Measurements from ENCODE around the gene RASGRP4. TPM values are rescaled to one million over a fixed set of nuclear protein-coding genes. Genes with fewer than 3 reads are reported as not detected.
A peak's percentile ranks its signal among the peaks of the same experiment; 100 is the strongest.

The RASGRP4 gene
- total and polyA plus RNA-seq, 10 of the 15 experiments (the other 5 are each of a cell fraction or from before 2014, with no cell fraction given): 0.24 to 7.4 (median 3.3) TPM

DNA sequence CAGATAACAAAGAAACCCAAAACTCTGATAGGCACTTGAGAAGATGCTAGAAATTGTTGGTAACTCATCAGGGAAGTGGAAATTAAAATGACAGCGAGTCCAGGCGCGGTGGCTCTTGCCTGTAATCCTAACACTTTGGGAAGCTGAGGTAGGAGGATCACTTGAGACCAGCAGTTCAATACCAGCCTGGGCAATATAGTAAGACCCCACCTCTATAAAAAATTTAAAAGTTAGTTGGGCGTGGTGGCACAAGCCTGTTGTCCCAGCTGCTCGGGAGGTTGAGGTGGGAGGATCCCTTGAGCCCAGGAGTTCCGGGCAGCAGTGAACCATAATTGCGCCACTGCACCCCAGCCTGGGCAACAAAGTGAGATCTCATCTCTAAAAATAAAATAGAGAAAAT is 4.9 kb upstream of the RASGRP4 start:
- DNase-seq (ENCODE audit: low read depth, low spot score) (no peak), FAIRE-seq (no peak), ATAC-seq (no peak)
- in situ Hi-C loops (cut with MboI): no loop called here
- H3K4me1 ChIP-seq (ENCODE audit: control insufficient read depth, insufficient read depth, low read length): peaks cover 13% of the 10 kb centered on the region
- H3K4me2 ChIP-seq (ENCODE audit: control insufficient read depth, insufficient read depth): no peak overlapping the region
- H3K36me3 ChIP-seq (ENCODE audit: control insufficient read depth in 2 of 2, insufficient read depth in 2 of 2, low read length in 1 of 2): no peaks in the 10 kb centered on the region
- intact Hi-C loops (cut with micrococcal nuclease; ENCODE audit: unreplicated experiment): no loop called here
- BruUV-seq (replicated peaks): no TSS peak
- no peak overlapping the region for H3K27ac ChIP-seq (ENCODE audit: control insufficient read depth, insufficient read depth)
- SMC1A ChIA-PET (ENCODE audit: uncharacterized antibody, unreplicated experiment): no interaction called here
- H3K4me3 ChIP-seq: no peak overlapping the region
- RAD21 ChIA-PET (ENCODE audit: unreplicated experiment): no interaction called here
- POLR2A ChIA-PET: no interaction called here
- no peaks in the 10 kb centered on the region for H3K79me2 ChIP-seq (ENCODE audit: control insufficient read depth, insufficient read depth, low read length)
- no peaks in the 10 kb centered on the region for H3K27me3 ChIP-seq (replicated peaks in 1 of 2; ENCODE audit: control insufficient read depth in 2 of 2, insufficient read depth in 2 of 2, low read length in 1 of 2)
- H3K9me3 ChIP-seq (replicated peaks; ENCODE audit: control insufficient read depth, insufficient read depth, low read length): no peaks in the 10 kb centered on the region
- H4K20me1 ChIP-seq (ENCODE audit: control insufficient read depth, insufficient read depth): no peaks in the 10 kb centered on the region
- 60% methylated on average over 7 of the region's 7 CpGs for WGBS (ENCODE audit: insufficient coverage, insufficient replicate concordance, low lambda C conversion rate, missing lambda C conversion rate)
- CTCF ChIA-PET: interaction anchor here (1.1 kb wide), 1 partner anchor 113 kb away, joined by 3 read pairs; no protein-coding TSS in a partner anchor
- TF ChIP-seq RELA (IDR thresholded peaks at IDR 0.05; ENCODE audit: borderline replicate concordance, partially characterized antibody) (no peak), BACH1 (IDR thresholded peaks at IDR 0.05; ENCODE audit: borderline replicate concordance) (no peak), RB1 (IDR thresholded peaks at IDR 0.05; ENCODE audit: borderline replicate concordance) (no peak), NBN (IDR thresholded peaks at IDR 0.05) (no peak), ZZZ3 (IDR thresholded peaks at IDR 0.05; ENCODE audit: control insufficient read depth, insufficient read length, low read depth) (no peak)
- no peak overlapping the region for H3K9ac ChIP-seq (ENCODE audit: control insufficient read depth, insufficient read depth, low read length)
- H2AFZ ChIP-seq (ENCODE audit: control insufficient read depth, low read depth, low read length): no peak overlapping the region

DNA sequence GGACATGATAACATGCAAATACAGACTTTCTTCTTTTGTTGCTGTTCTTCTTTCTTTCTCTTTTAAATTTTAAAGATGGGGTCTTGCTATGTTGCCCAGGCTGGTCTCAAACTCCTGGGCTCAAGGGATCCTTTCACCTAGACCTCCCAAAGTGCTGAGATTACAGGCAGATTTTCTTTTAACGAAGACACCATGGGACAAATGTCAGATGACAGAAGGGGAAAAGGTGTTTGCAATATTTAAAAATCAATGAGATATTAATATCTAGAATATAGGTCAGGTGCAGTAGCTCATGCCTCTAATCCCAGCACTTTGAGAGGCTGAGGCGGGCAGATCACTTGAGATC is 3.8 kb upstream of the RASGRP4 start:
- Histone ChIP-seq H3K9me3 (replicated peaks; ENCODE audit: control insufficient read depth, insufficient read depth, low read length) (no peaks in the 10 kb centered on the region), H3K79me2 (ENCODE audit: control insufficient read depth, insufficient read depth, low read length) (no peaks in the 10 kb centered on the region), H3K36me3 (ENCODE audit: control insufficient read depth in 2 of 2, insufficient read depth in 2 of 2, low read length in 1 of 2) (no peaks in the 10 kb centered on the region), H2AFZ (ENCODE audit: control insufficient read depth, low read depth, low read length) (no peak overlapping the region), H3K4me3 (no peak overlapping the region), H3K27ac (ENCODE audit: control insufficient read depth, insufficient read depth) (no peak overlapping the region), H3K4me2 (ENCODE audit: control insufficient read depth, insufficient read depth) (no peak overlapping the region), H3K4me1 (ENCODE audit: control insufficient read depth, insufficient read depth, low read length) (peaks cover 16% of the 10 kb centered on the region), H3K27me3 (replicated peaks in 1 of 2; ENCODE audit: control insufficient read depth in 2 of 2, insufficient read depth in 2 of 2, low read length in 1 of 2) (no peaks in the 10 kb centered on the region), H4K20me1 (ENCODE audit: control insufficient read depth, insufficient read depth) (no peaks in the 10 kb centered on the region), H3K9ac (ENCODE audit: control insufficient read depth, insufficient read depth, low read length) (no peak overlapping the region)
- POLR2A ChIA-PET: no interaction called here
- DNase-seq (ENCODE audit: low read depth, low spot score) (no peak), FAIRE-seq (no peak), ATAC-seq (no peak)
- CTCF ChIA-PET: no interaction called here
- 46% methylated on average over 2 of the region's 2 CpGs for WGBS (ENCODE audit: insufficient coverage, insufficient replicate concordance, low lambda C conversion rate, missing lambda C conversion rate)
- TF ChIP-seq EZH2 (IDR thresholded peaks at IDR 0.05; ENCODE audit: borderline replicate concordance, control insufficient read depth, low read depth, low read length) (no peak), CBFB (IDR thresholded peaks at IDR 0.05; ENCODE audit: low read depth) (no peak), IKZF2 (IDR thresholded peaks at IDR 0.05) (no peak)
- TF ChIP-seq, protein P1, sequence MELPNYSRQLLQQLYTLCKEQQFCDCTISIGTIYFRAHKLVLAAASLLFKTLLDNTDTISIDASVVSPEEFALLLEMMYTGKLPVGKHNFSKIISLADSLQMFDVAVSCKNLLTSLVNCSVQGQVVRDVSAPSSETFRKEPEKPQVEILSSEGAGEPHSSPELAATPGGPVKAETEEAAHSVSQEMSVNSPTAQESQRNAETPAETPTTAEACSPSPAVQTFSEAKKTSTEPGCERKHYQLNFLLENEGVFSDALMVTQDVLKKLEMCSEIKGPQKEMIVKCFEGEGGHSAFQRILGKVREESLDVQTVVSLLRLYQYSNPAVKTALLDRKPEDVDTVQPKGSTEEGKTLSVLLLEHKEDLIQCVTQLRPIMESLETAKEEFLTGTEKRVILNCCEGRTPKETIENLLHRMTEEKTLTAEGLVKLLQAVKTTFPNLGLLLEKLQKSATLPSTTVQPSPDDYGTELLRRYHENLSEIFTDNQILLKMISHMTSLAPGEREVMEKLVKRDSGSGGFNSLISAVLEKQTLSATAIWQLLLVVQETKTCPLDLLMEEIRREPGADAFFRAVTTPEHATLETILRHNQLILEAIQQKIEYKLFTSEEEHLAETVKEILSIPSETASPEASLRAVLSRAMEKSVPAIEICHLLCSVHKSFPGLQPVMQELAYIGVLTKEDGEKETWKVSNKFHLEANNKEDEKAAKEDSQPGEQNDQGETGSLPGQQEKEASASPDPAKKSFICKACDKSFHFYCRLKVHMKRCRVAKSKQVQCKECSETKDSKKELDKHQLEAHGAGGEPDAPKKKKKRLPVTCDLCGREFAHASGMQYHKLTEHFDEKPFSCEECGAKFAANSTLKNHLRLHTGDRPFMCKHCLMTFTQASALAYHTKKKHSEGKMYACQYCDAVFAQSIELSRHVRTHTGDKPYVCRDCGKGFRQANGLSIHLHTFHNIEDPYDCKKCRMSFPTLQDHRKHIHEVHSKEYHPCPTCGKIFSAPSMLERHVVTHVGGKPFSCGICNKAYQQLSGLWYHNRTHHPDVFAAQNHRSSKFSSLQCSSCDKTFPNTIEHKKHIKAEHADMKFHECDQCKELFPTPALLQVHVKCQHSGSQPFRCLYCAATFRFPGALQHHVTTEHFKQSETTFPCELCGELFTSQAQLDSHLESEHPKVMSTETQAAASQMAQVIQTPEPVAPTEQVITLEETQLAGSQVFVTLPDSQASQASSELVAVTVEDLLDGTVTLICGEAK (IDR thresholded peaks at IDR 0.05; ENCODE audit: borderline replicate concordance): no peak
- TF ChIP-seq, protein P2, sequence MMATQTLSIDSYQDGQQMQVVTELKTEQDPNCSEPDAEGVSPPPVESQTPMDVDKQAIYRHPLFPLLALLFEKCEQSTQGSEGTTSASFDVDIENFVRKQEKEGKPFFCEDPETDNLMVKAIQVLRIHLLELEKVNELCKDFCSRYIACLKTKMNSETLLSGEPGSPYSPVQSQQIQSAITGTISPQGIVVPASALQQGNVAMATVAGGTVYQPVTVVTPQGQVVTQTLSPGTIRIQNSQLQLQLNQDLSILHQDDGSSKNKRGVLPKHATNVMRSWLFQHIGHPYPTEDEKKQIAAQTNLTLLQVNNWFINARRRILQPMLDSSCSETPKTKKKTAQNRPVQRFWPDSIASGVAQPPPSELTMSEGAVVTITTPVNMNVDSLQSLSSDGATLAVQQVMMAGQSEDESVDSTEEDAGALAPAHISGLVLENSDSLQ (IDR thresholded peaks at IDR 0.05): peak; percentile 55; the same call in 1 of the 2 replicates
- BruUV-seq (replicated peaks): no TSS peak
- in situ Hi-C loops (cut with MboI) (no loop called here), intact Hi-C loops (cut with micrococcal nuclease; ENCODE audit: unreplicated experiment) (no loop called here)
- RAD21 ChIA-PET (ENCODE audit: unreplicated experiment): no interaction called here
- SMC1A ChIA-PET (ENCODE audit: uncharacterized antibody, unreplicated experiment): no interaction called here

Data from GM12878 (cell line).